DOHH2 (cell line): ENCODE results near the gene HSD17B14.

Source experiments
- H3F3A ChIP-seq: fragments of 200-600 bp; sonication (generic), shearing (Covaris generic); 2 replicates; pipeline ENCODE4 v1.6.0; 2016; ENCODE audit warnings: antibody characterized with exemption, mild to moderate bottlenecking; ENCODE audit not compliant: control insufficient read depth, insufficient read depth
- H3K27ac ChIP-seq: fragments of 200-600 bp; sonication (generic); 2 replicates; pipeline ENCODE4 v1.5.1; 2014; ENCODE audit warnings: low read depth, mild to moderate bottlenecking, low read length, moderate library complexity
- H3K27me3 ChIP-seq: fragments of 200-600 bp; sonication (generic); 2 replicates; pipeline ENCODE4 v1.6.1; 2014; ENCODE audit warnings: mild to moderate bottlenecking, low read length, mixed read lengths; ENCODE audit not compliant: control insufficient read depth
- H3K36me3 ChIP-seq: fragments of 200-600 bp; sonication (generic); 2 replicates; pipeline ENCODE4 v1.6.1; 2014; ENCODE audit warnings: mild to moderate bottlenecking, low read length, moderate library complexity, mixed read lengths; ENCODE audit not compliant: control insufficient read depth
- H3K4me1 ChIP-seq: fragments of 200-600 bp; sonication (generic); 2 replicates; pipeline ENCODE4 v1.6.1; 2014; ENCODE audit warnings: mild to moderate bottlenecking, low read length, mixed read lengths; ENCODE audit not compliant: control insufficient read depth
- H3K4me2 ChIP-seq: fragments of 200-600 bp; sonication (generic); 2 replicates; pipeline ENCODE4 v1.6.0; 2014; ENCODE audit warnings: mild to moderate bottlenecking, low read length, moderate library complexity
- H3K4me3 ChIP-seq: fragments of 200-600 bp; sonication (generic); 2 replicates; pipeline ENCODE4 v1.5.1; 2014; ENCODE audit warnings: mild to moderate bottlenecking, low read length, mixed read lengths
- H3K79me2 ChIP-seq: fragments of 200-600 bp; sonication (generic); 2 replicates; pipeline ENCODE4 v1.6.1; 2014; ENCODE audit warnings: mild to moderate bottlenecking, low read length, mixed read lengths; ENCODE audit not compliant: control insufficient read depth
- H3K9me2 ChIP-seq: fragments of 200-600 bp; sonication (generic); replicated peaks from 2 replicates; pipeline ENCODE4 v1.6.1; 2014; ENCODE audit warnings: mild to moderate bottlenecking, low read length, mixed read lengths; ENCODE audit not compliant: control insufficient read depth
- H3K9me3 ChIP-seq: fragments of 200-600 bp; sonication (generic); 2 replicates; pipeline ENCODE4 v1.6.1; 2014; ENCODE audit warnings: antibody characterized with exemption, low read length, mixed read lengths; ENCODE audit not compliant: control insufficient read depth, insufficient read depth
- H4K20me1 ChIP-seq: fragments of 200-600 bp; sonication (generic); 2 replicates; pipeline ENCODE4 v1.6.0; 2014; ENCODE audit warnings: low read depth, mild to moderate bottlenecking, antibody characterized with exemption, low read length, moderate library complexity; ENCODE audit not compliant: control insufficient read depth, insufficient read depth
- EZH2phosphoT487 ChIP-seq: fragments of 200-600 bp; sonication (generic); IDR thresholded peaks from 2 replicates; pipeline ENCODE4 v1.6.1; 2017; ENCODE audit warnings: borderline replicate concordance, mild to moderate bottlenecking, antibody characterized with exemption, low read length, moderate library complexity, mixed read lengths
- TF ChIP-seq, protein P1 (sequence below): fragments of 200-600 bp; sonication (generic); IDR thresholded peaks from one replicate; pipeline ENCODE4 v1.5.1; 2014; ENCODE audit warnings: antibody characterized with exemption, mild to moderate bottlenecking, low read depth, low read length; ENCODE audit not compliant: poor library complexity, severe bottlenecking

Gene HSD17B14

GRCh38 chr19:48798937-48799336 lies 37.4 kb downstream of the HSD17B14 start:
- Histone ChIP-seq H3K4me3 (no peak overlapping the region), H3K36me3 (no peaks in the 10 kb centered on the region), H3K79me2 (no peaks in the 10 kb centered on the region), H3K4me2 (no peak overlapping the region), H3K27me3 (no peaks in the 10 kb centered on the region), H4K20me1 (no peaks in the 10 kb centered on the region), H3K4me1 (peaks cover 13% of the 10 kb centered on the region), H3K9me2 (no peaks in the 10 kb centered on the region), H3K27ac (no peak overlapping the region), H3F3A (no peaks in the 10 kb centered on the region), H3K9me3 (no peaks in the 10 kb centered on the region)
- TF ChIP-seq, protein P1, sequence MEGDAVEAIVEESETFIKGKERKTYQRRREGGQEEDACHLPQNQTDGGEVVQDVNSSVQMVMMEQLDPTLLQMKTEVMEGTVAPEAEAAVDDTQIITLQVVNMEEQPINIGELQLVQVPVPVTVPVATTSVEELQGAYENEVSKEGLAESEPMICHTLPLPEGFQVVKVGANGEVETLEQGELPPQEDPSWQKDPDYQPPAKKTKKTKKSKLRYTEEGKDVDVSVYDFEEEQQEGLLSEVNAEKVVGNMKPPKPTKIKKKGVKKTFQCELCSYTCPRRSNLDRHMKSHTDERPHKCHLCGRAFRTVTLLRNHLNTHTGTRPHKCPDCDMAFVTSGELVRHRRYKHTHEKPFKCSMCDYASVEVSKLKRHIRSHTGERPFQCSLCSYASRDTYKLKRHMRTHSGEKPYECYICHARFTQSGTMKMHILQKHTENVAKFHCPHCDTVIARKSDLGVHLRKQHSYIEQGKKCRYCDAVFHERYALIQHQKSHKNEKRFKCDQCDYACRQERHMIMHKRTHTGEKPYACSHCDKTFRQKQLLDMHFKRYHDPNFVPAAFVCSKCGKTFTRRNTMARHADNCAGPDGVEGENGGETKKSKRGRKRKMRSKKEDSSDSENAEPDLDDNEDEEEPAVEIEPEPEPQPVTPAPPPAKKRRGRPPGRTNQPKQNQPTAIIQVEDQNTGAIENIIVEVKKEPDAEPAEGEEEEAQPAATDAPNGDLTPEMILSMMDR: no peak
- no peak for TF ChIP-seq EZH2phosphoT487

DNA sequence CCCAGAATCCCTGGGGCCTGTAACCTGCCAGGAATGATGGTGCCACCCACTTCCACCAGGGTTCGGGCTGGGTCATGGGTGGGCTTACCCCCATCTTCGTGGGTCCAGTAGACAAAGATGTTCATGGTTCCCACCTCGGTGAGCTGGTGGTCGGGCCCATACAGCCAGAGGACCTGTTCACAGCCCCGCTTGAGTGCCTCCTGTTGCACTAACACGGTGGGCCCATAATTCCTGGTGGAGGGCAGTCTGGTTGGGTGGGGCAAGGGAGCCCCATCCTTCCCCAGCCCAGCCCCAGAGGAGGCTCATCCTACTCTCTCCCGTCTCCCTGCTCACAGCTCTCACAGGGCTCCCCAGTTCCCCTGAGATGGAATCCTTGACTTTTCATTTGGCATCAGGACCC lies 39.2 kb downstream of the HSD17B14 start:
- Histone ChIP-seq H3K9me2 (no peaks in the 10 kb centered on the region), H3K4me1 (peaks cover 13% of the 10 kb centered on the region), H3K4me3 (no peak overlapping the region), H3K9me3 (no peaks in the 10 kb centered on the region), H4K20me1 (no peaks in the 10 kb centered on the region), H3K27ac (no peak overlapping the region), H3K27me3 (no peaks in the 10 kb centered on the region), H3K36me3 (no peaks in the 10 kb centered on the region), H3K4me2 (no peak overlapping the region), H3K79me2 (no peaks in the 10 kb centered on the region), H3F3A (no peaks in the 10 kb centered on the region)
- TF ChIP-seq, protein P1: no peak
- no peak for TF ChIP-seq EZH2phosphoT487

DNA sequence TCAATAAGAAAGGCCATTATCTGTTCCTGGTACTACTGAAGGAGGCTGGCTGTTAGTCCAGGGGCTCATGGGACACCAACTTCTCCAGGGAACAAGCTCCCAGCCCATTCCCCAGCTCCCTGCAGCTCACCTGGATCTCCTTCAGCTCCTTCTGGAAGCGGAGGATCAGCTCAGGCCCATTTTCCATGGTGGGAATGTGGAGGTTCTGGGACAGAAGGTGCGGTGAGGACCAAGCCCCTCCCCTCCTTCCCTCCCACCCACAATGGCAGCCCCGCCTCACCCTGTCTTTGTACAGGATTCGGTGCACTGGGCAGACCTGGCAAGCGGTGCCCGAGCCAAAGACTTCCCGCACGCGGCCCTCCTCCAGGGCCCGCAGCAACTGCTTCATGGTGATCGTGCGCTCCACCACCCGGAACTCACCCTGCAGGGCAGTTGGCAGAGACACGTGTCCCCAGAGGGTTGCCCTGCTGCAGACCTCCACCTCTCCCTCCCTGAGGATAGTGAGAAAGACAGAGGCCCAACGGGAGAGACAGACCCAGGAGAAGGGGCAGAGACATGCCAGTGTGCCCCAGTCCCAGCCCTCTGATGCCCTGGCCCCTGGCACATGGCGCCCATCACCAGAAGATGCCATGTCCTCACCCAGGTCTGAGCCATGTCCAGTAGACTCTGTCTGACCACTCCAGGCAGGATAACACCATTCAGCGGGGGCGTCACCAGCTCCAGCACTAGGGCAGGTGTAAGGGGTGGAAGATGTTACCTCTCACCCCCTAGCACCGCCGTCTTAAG lies 39.8 kb downstream of the HSD17B14 start:
- TF ChIP-seq, protein P1: no peak
- TF ChIP-seq EZH2phosphoT487: no peak
- Histone ChIP-seq H3K4me2 (no peak overlapping the region), H3K9me3 (no peaks in the 10 kb centered on the region), H3F3A (no peaks in the 10 kb centered on the region), H3K27me3 (no peaks in the 10 kb centered on the region), H4K20me1 (no peaks in the 10 kb centered on the region), H3K4me1 (peaks cover 13% of the 10 kb centered on the region), H3K9me2 (no peaks in the 10 kb centered on the region), H3K27ac (no peak overlapping the region), H3K4me3 (no peak overlapping the region), H3K36me3 (no peaks in the 10 kb centered on the region), H3K79me2 (no peaks in the 10 kb centered on the region)
